Small intestine (tissue), 7 donors: ENCODE data around the gene PNLIPRP3. TPM values are rescaled to one million over a fixed set of nuclear protein-coding genes. Genes with fewer than 3 reads are reported as not detected.

Source experiments
- DNase-seq, 2 donors: peaks; one replicate each; pipeline versions ENCODE4 v3.0.0 to v3.0.0-alpha.2; 2013
- FAIRE-seq: peaks from 2 replicates; lab custom pipeline; 2012; peaks lifted over from hg19 to GRCh38; lab: Jason Lieb, UNC
- H3K27ac ChIP-seq, 3 donors: one replicate each; pipeline ENCODE4 v1.5.1; 2013; ENCODE audit warnings: low read length in 2 of 3, mild to moderate bottlenecking in 2 of 3, control low read depth in 1 of 3, inconsistent platforms in 1 of 3, low read depth in 1 of 3, moderate library complexity in 1 of 3
- H3K27me3 ChIP-seq, 3 donors: one replicate each; pipeline ENCODE4 v1.6.1; 2013; ENCODE audit warnings: low read length in 3 of 3, inconsistent platforms in 1 of 3; ENCODE audit not compliant: control insufficient read depth in 3 of 3, insufficient read depth in 3 of 3
- H3K36me3 ChIP-seq, 3 donors: one replicate each; pipeline ENCODE4 v1.6.1; 2013; ENCODE audit warnings: low read length in 3 of 3, inconsistent platforms in 1 of 3, low read depth in 1 of 3, mild to moderate bottlenecking in 1 of 3, moderate library complexity in 1 of 3; ENCODE audit not compliant: control insufficient read depth in 3 of 3, insufficient read depth in 2 of 3
- H3K4me1 ChIP-seq, 3 donors: one replicate each; pipeline ENCODE4 v1.6.1; 2013; ENCODE audit warnings: low read length in 2 of 3, inconsistent platforms in 1 of 3, low read depth in 1 of 3, mild to moderate bottlenecking in 1 of 3, moderate library complexity in 1 of 3; ENCODE audit not compliant: control insufficient read depth in 3 of 3, insufficient read depth in 2 of 3
- H3K4me3 ChIP-seq, 3 donors: one replicate each; pipeline ENCODE4 v1.5.1; 2013; ENCODE audit warnings: low read length in 3 of 3, control low read depth in 1 of 3, inconsistent platforms in 1 of 3, low read depth in 1 of 3, mild to moderate bottlenecking in 1 of 3, moderate library complexity in 1 of 3
- H3K9me3 ChIP-seq, 2 donors: one replicate each; pipeline ENCODE4 v1.6.1; 2013; ENCODE audit warnings: low read depth in 1 of 2, low read length in 1 of 2; ENCODE audit not compliant: control insufficient read depth in 2 of 2, insufficient read depth in 1 of 2
- WGBS, 3 donors: extraction: QIAGEN DNeasy Blood & Tissue Kit; methylation state at CpG; one replicate each; pipeline ENCODE4 v1.1.7; 2013; 5-methylcytosine and 5-hydroxymethylcytosine counted together
- polyA plus RNA-seq, 4 donors: library from polyadenylated mRNA; stranded (reverse) in 3 of 4; unstranded in 1 of 4; fragments of 200-250 nt in 3 of 4; fragments of 120-200 nt in 1 of 4; gene quantifications; one replicate each; pipeline versions ENCODE4 v1.2.1 to v1.2.3, GENCODE V29; 2013
- donor health status: healthy with polysubstance abuse.
- donor health status: control.
- donor health status: control.
- donor health status: Bipolar disorder and iron deficiency.
- donor health status: healthy.

PNLIPRP3 gene
- polyA plus RNA-seq, 4 donors, result 0.12 TPM; not detected in 3

GRCh38 chr10:116403740-116404250, 23.9 kb upstream of the PNLIPRP3 start:
- WGBS, 3 donors, result 62 to 69% (median 66%) methylated on average over 6 of the region's 6 CpGs
- Histone ChIP-seq H3K36me3 (no peaks in the 10 kb centered on the region), H3K9me3 (no peaks in the 10 kb centered on the region), H3K4me1 (no peaks in the 10 kb centered on the region), H3K27ac (no peak overlapping the region), H3K4me3 (no peak overlapping the region), H3K27me3 (no peaks in the 10 kb centered on the region)
- DNase-seq (no peak), FAIRE-seq (no peak)

DNA sequence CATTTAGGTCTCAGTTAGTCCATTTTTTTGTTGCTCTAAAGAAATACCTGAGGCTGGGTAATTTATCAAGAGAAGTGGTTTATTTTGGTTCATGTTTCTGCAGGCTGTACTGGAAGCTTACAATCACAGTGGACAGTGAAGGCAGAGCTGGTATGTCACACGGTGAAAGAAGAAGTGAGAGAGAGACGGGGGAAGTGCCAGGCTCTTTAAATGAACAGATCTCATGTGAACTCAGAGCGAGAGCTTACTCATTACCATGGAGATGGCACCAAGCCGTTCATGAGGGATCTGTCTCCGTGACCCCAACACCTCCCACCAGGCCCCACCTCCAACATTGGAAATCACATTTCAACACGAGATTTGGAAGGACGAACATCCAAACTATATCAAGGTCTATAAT, 18.9 kb upstream of the PNLIPRP3 start:
- 45 to 56% (median 51%) methylated on average over 7 of the region's 7 CpGs for WGBS, 3 donors
- Histone ChIP-seq H3K27me3 (no peaks in the 10 kb centered on the region), H3K36me3 (no peaks in the 10 kb centered on the region), H3K4me3 (no peak overlapping the region), H3K4me1 (no peaks in the 10 kb centered on the region), H3K9me3 (no peaks in the 10 kb centered on the region), H3K27ac (no peak overlapping the region)
- DNase-seq (no peak), FAIRE-seq (no peak)

DNA sequence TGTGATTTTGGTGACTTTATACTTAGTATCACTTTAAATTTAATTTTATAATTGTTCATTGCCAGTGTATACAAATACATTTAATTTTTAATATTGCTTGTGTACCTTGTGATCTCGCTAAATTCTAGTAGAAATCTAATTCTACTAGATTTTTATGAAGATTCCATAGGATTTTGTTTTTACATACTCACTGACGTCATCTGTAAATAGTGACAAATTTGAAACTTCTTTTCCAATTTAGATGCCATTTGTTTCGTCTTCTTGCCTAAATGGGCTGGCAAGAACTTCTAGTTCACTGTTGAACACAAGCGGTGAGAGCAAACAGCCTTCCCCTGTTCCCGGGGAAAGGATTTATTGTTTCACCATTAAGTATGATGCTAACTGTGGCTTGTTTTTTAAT, 17.3 kb upstream of the PNLIPRP3 start:
- no peak for FAIRE-seq
- no peaks in the 10 kb centered on the region for H3K27me3 ChIP-seq
- no peak overlapping the region for H3K27ac ChIP-seq
- H3K4me1 ChIP-seq, result no peaks in the 10 kb centered on the region
- DNase-seq, result no peak
- no peak overlapping the region for H3K4me3 ChIP-seq
- WGBS, 3 donors, result 76 to 83% (median 82%) methylated on average over 5 of the region's 5 CpGs
- no peaks in the 10 kb centered on the region for H3K36me3 ChIP-seq
- no peaks in the 10 kb centered on the region for H3K9me3 ChIP-seq

DNA sequence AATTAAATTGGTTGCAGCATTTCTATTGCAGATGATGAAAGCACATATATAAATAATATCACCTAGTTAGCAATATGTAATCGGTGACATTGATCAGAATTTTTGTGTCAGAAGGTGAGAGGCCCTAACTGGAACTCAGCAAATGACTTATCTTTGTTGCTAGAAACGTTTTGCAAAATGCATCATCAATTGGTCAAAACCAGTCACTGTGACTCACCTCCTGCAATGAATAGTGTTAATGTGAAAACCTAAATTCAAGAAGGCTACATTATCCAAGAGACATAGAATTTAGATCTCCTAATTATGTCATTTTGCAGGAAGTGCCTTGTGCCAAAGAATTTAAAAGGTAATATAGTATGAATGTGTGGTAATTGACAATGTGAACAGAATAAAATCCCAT, 9.8 kb upstream of the PNLIPRP3 start:
- FAIRE-seq (no peak), DNase-seq (no peak)
- Histone ChIP-seq H3K27me3 (no peaks in the 10 kb centered on the region), H3K36me3 (no peaks in the 10 kb centered on the region), H3K9me3 (no peaks in the 10 kb centered on the region), H3K27ac (no peak overlapping the region), H3K4me1 (no peaks in the 10 kb centered on the region), H3K4me3 (no peak overlapping the region)
- 42 to 64% (median 48%) methylated on average over 2 of the region's 2 CpGs for WGBS, 3 donors

DNA sequence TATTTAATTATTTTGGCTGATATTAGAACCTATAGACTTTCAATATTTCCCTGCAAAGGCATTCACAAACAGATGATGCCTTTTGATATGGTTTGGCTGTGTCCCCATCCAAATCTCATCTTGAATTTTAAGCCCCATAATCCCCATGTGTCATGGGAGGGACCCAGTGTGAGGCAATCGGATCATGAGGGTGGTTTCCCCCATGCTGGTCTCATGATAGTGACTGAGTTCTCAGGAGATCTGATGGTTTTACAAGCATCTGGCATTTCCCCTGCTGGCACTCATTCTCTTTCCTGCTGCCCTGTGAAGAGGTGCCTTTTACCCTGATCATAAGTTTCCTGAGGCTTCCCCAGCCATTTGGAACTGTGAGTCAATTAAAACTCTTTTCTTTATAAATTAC, 9.3 kb upstream of the PNLIPRP3 start:
- Histone ChIP-seq H3K9me3 (no peaks in the 10 kb centered on the region), H3K36me3 (no peaks in the 10 kb centered on the region), H3K4me1 (no peaks in the 10 kb centered on the region), H3K4me3 (no peak overlapping the region), H3K27me3 (no peaks in the 10 kb centered on the region), H3K27ac (no peak overlapping the region)
- 63 to 72% (median 67%) methylated on average over 1 of the region's 1 CpG for WGBS, 3 donors
- DNase-seq, result no peak
- no peak for FAIRE-seq

DNA sequence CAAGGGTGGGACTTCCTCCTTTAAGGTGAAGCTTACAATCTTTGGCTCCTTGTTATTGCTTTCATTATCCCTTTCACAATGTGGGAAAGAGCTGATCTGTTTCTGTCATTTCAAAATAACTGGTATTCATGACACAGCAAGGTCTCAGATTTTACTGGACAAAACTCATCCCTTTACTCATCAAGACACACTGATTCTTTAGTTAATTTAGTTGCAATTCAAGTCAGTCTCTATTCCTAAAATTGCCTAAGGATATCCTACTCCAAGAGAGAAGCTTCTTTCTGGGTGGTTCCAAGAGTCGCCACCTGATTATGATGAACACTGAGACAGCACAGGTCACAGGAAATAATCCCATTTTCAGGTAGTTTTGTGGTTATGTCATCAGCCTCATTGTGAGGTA, 5.8 kb upstream of the PNLIPRP3 start:
- DNase-seq (no peak), FAIRE-seq (no peak)
- no peak overlapping the region for H3K4me3 ChIP-seq
- H3K27me3 ChIP-seq, result no peaks in the 10 kb centered on the region
- no peaks in the 10 kb centered on the region for H3K9me3 ChIP-seq
- no peaks in the 10 kb centered on the region for H3K4me1 ChIP-seq
- 83 to 92% (median 91%) methylated on average over 1 of the region's 1 CpG for WGBS, 3 donors
- H3K36me3 ChIP-seq, result no peaks in the 10 kb centered on the region
- no peak overlapping the region for H3K27ac ChIP-seq

DNA sequence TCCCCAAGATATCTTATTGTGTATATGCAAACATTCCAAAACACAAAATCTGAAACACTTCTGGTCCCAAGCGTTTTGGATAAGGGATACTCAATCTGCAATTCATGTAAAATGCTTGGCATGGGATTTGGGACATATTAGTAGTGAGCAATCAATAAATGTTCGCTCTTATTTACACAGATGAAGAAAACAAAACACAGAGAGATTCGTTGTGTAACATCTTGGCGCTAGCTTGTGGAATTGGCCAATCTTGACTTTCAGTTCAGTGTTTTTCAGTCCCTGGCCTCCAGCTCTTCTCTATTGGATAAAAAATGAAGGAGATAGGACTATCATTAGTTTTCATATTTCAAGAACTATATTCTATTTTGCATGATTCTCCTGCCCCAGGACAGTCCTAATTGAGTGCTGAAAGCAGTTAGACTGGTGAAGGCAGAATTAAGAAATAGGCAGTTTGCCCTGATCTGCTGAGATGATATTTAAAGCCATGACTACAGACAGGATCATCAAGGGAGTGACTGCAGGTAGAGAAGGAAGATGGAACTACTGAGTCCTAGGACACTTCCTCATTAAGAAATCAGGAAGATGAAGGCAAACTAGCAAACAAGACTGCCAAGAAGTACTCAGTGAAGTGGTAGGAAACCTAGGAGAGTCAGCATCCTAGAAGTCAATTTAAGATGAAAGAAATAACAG, 1.8 kb downstream of the PNLIPRP3 start:
- peaks cover 0 to 4% (median 0%) of the 10 kb centered on the region in 3 donors for H3K27me3 ChIP-seq
- FAIRE-seq (no peak), DNase-seq (no peak)
- H3K36me3 ChIP-seq, result no peaks in the 10 kb centered on the region
- H3K9me3 ChIP-seq, result no peaks in the 10 kb centered on the region
- H3K4me3 ChIP-seq, result no peak overlapping the region
- H3K4me1 ChIP-seq, result no peaks in the 10 kb centered on the region
- H3K27ac ChIP-seq, result no peak overlapping the region
- WGBS, 3 donors, result 59 to 65% (median 62%) methylated on average over 4 of the region's 4 CpGs

DNA sequence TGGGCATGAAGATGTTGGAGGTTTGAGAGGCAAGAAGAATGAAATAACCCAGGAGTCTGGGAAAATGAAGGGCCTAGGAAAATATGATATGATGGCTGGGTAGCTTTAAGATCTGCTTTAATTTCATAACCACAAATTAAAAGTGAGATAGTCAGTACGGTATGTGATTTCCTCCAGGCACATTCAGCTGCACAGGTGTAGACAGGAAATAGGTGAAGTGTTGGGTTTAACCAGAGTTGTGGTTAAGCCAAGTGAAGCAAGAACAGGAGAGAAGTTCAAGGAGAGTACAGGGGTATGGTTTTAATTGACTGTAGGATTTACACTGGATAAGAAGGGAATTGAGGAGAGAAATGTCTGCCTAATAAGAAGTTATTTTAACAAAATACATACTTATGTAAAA, 2.6 kb downstream of the PNLIPRP3 start:
- H3K4me1 ChIP-seq, result no peaks in the 10 kb centered on the region
- peaks cover 0 to 4% (median 0%) of the 10 kb centered on the region in 3 donors for H3K27me3 ChIP-seq
- no peak overlapping the region for H3K27ac ChIP-seq
- no peak overlapping the region for H3K4me3 ChIP-seq
- FAIRE-seq (no peak), DNase-seq (no peak)
- H3K9me3 ChIP-seq, result no peaks in the 10 kb centered on the region
- H3K36me3 ChIP-seq, result no peaks in the 10 kb centered on the region
- WGBS, 3 donors, result 50 to 74% (median 58%) methylated on average over 1 of the region's 1 CpG

- no peaks in the 10 kb centered on the region for H3K36me3 ChIP-seq
- H3K4me1 ChIP-seq, result no peaks in the 10 kb centered on the region
- H3K27me3 ChIP-seq, result peaks cover 0 to 4% (median 0%) of the 10 kb centered on the region in 3 donors
- no peak overlapping the region for H3K4me3 ChIP-seq
- DNase-seq (no peak), FAIRE-seq (no peak)
- H3K9me3 ChIP-seq, result no peaks in the 10 kb centered on the region
- H3K27ac ChIP-seq, result no peak overlapping the region
- WGBS, 3 donors, result 51 to 72% (median 61%) methylated on average over 2 of the region's 2 CpGs
Measured at GRCh38 chr10:116431598-116431997, 4.0 kb downstream of the PNLIPRP3 start.
